ENCODE measurements around the gene FYTTD1.
A peak's percentile ranks its signal among the peaks of the same experiment; 100 is the strongest.
"Not testable (repeated sequence)": the region's sequence is repeated elsewhere in the genome, so short reads cannot be mapped to it uniquely, and the experiment has no call there.

Gene FYTTD1

DNA sequence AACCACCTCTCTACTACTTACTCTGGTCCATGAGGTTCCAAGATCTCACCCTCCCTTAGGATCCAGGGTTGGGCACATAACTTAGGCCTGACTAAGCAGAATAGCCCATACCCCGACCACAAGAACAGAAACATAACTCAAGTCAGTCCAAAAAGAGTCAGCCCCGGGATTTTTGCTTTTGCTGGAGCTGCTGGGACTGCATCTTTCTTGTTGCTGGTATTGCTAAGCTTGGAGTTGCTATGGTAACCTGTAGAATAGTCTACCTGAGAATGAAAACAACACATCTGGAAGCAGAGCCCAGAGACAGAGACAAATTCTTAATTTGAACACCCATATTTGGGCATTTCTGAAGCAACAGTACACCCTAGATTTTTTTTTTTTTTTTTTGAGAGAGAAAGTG, 19.5 kb upstream of the FYTTD1 start:
- H3K27ac ChIP-seq, result no peak overlapping the region
- TF ChIP-seq, protein P1, sequence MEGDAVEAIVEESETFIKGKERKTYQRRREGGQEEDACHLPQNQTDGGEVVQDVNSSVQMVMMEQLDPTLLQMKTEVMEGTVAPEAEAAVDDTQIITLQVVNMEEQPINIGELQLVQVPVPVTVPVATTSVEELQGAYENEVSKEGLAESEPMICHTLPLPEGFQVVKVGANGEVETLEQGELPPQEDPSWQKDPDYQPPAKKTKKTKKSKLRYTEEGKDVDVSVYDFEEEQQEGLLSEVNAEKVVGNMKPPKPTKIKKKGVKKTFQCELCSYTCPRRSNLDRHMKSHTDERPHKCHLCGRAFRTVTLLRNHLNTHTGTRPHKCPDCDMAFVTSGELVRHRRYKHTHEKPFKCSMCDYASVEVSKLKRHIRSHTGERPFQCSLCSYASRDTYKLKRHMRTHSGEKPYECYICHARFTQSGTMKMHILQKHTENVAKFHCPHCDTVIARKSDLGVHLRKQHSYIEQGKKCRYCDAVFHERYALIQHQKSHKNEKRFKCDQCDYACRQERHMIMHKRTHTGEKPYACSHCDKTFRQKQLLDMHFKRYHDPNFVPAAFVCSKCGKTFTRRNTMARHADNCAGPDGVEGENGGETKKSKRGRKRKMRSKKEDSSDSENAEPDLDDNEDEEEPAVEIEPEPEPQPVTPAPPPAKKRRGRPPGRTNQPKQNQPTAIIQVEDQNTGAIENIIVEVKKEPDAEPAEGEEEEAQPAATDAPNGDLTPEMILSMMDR (conservative IDR thresholded peaks at IDR 0.05), result no peak
- no peak for TF ChIP-seq ZFX (IDR thresholded peaks at IDR 0.05)

DNA sequence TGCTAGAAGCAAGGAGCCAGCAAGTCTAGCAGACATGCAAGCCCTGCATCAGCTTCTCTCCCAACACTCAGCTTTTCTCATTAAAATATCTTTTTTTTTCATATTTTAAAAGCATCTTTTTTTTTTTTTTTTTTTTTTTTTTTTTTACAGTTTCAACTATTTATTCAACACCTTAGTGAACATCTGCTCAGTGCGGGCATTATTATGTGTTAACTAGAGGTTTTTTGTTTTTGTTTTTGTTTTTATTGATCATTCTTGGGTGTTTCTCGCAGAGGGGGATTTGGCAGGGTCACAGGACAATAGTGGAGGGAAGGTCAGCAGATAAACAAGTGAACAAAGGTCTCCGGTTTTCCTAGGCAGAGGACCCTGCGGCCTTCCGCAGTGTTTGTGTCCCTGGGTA, 18.9 kb upstream of the FYTTD1 start:
- H3K27ac ChIP-seq, result not testable (repeated sequence)

DNA sequence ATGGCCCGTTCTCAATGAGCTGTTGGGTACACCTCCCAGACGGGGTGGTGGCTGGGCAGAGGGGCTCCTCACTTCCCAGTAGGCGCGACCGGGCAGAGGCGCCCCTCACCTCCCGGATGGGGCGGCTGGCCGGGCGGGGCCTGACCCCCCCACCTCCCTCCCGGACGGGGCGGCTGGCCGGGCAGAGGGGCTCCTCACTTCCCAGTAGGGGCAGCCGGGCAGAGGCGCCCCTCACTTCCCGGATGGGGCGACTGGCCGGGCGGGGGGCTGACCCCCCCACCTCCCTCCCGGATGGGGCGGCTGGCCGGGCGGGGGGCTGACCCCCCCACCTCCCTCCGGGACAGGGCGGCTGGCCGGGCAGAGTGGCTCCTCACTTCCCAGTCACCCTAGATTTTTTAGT, 18.2 kb upstream of the FYTTD1 start:
- not testable (repeated sequence) for H3K27ac ChIP-seq

DNA sequence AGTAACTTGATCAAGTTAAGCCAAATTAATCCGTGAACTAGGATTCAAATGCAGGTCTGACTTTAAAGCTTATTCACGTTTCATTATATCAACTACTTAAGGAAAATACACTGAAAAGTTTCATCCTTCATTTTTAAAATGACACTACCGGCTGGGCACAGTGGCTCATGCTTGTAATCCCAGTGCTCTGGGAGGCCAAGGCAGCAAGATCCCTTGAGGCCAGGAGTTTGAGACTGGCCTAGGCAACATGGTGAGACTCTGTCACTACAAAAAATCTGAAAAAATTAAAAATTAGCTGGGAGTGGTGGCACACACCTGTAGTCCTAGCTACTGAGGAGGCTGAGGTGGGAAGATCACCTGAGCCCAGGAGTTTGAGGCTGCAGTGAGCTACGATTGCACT, 16.6 kb upstream of the FYTTD1 start:
- no peak overlapping the region for H3K27ac ChIP-seq
- no peak for TF ChIP-seq ZFX (IDR thresholded peaks at IDR 0.05)
- TF ChIP-seq, protein P1 (conservative IDR thresholded peaks at IDR 0.05), result no peak

DNA sequence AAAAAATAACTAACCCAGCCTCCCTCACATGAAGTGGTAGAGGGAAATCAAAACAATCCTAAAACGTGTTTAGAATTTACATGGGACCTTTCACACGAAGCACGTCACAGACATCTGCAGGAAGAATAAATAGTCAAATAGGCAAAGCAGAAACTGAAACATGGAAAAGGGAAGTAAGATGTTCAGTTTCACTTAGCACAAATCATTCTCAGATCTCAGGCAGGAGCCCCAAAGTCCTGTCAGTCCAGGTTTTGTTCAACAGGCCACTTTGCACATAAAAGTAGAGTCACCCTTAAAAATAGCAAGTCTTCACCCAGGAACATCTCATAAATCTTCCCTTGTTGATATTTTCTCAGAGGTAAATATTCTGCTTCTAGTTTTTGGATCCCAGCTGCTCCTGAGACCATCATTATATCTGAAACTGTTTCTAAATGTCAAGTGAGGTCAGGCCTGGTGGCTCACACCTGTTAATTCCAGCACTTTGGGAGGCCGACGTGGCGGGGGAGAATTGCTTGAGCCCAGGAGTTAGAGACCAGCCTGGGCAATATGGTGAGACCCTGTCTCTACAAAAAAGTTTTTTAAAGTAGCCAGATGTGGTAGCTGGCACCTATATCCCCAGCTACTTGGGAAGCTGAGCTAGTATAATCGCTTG, 14.9 kb upstream of the FYTTD1 start:
- TF ChIP-seq, protein P1 (conservative IDR thresholded peaks at IDR 0.05), result no peak
- no peak for TF ChIP-seq ZFX (IDR thresholded peaks at IDR 0.05)
- H3K27ac ChIP-seq, result no peak overlapping the region

DNA sequence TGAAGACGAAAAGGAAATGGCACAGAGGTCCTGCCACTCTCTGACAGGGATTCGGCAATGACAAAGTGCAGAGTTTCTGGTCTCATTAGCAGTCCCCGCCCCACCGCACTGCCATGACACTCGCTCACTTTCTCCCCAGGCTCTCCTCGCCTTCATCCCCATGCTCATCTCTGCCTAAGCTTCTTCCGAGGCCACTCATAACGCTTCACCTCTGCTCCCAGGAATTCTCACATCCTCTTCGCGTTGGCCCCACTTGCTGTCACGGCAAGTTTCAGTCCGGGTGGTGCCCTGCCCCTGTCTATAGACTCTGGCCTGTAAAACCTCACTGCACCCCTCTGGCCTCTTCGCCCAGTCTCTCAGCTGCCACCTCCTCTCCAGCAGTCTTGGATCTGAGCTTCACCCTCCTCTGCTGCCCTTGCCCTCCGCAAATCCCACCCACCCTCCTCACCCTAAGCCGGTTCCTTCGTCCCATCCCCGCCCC, 13.6 kb upstream of the FYTTD1 start:
- TF ChIP-seq, protein P1 (conservative IDR thresholded peaks at IDR 0.05), result no peak
- no peak for TF ChIP-seq ZFX (IDR thresholded peaks at IDR 0.05)
- peak overlapping the region; percentile 73 for H3K27ac ChIP-seq

DNA sequence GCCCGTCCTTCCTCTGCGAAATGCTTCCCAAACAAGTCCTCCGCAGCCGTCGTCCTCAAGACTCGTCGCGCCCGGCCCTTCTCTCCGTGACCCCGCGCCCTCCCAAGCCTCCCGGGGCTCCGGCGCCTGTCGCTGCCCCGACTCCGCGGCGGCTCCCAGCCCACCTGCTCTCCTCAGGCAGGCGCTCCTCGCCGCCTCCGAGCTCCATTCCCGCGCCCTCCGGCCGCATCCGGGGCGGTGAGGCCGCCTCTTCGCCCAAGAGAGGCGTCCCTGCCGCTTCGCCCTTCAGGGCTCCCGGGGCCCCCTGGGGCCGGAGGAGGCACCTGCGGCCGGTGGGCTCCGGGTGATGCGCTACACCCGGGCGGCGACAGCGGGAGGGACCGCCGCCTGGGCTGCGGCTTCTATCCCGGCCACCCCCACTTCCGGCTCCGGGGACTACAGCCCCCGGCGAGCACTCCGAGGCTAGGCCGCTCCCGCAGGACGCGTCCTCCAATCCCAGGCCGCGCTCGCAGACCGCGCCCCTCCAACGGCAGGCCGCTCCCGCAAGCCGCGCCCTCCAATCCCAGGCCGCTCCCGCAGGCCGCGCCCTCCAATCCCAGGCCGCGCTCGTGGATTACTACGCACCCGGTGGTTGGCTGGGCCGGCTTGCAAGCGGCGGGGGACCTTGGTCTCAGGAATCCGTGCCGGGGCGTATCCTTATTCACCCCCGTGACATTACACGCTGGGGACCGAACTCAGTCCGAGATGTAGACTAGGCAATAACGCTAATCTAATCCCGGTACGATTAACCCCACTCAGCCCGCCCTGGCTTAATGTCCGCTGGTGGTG, 13.0 kb upstream of the FYTTD1 start, which contains the start of gene RUBCN:
Gene RUBCN (minus strand): TSS at position 414 of the 828 bp plus-strand sequence. CDS start 185 bp downstream, at position 229.
- H3K27ac ChIP-seq, result peak within 1 kb of the TSS; percentile 73
- peak; percentile 54; the same call in 1 of the 2 replicates for TF ChIP-seq ZFX (IDR thresholded peaks at IDR 0.05)
- TF ChIP-seq, protein P1 (conservative IDR thresholded peaks at IDR 0.05), result no peak

DNA sequence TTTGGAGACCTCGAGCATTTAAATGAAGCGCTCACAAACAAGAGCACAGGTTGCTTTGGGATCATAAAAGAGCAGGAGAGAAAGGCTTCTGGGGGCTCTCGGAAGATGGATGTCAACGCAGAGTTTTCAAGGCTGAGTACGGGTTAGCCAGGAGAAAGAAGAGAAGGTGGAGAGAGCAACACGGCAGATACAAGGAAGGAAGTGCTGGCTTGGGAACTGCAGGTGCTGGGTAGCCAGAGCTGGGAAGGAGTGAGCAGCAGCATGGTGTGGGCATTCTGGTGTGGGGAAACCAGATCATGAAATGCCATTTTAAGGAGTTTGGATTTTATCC, 12.4 kb upstream of the FYTTD1 start:
- TF ChIP-seq ZFX (IDR thresholded peaks at IDR 0.05), result no peak
- TF ChIP-seq, protein P1 (conservative IDR thresholded peaks at IDR 0.05), result no peak

More for the DNA sequence above, 12.4 kb upstream of the FYTTD1 start:
- H3K27ac ChIP-seq, result peak overlapping the region; percentile 73

All from C4-2B (cell line).